Cardiac ventricle fibroblast (primary cell): ENCODE results near the gene ZNF211. TPM values are rescaled to one million over a fixed set of nuclear protein-coding genes. Genes with fewer than 3 reads are reported as not detected.

ENCODE experiments used
- total RNA-seq: library from RNA; depleted of rRNA; stranded (reverse); fragments of >200 nt; gene quantifications from 2 replicates; pipeline ENCODE4 v1.2.3, GENCODE V29; 2015

ZNF211 gene
- 4.4 and 4.5 TPM in 2 replicates for total RNA-seq

DNA sequence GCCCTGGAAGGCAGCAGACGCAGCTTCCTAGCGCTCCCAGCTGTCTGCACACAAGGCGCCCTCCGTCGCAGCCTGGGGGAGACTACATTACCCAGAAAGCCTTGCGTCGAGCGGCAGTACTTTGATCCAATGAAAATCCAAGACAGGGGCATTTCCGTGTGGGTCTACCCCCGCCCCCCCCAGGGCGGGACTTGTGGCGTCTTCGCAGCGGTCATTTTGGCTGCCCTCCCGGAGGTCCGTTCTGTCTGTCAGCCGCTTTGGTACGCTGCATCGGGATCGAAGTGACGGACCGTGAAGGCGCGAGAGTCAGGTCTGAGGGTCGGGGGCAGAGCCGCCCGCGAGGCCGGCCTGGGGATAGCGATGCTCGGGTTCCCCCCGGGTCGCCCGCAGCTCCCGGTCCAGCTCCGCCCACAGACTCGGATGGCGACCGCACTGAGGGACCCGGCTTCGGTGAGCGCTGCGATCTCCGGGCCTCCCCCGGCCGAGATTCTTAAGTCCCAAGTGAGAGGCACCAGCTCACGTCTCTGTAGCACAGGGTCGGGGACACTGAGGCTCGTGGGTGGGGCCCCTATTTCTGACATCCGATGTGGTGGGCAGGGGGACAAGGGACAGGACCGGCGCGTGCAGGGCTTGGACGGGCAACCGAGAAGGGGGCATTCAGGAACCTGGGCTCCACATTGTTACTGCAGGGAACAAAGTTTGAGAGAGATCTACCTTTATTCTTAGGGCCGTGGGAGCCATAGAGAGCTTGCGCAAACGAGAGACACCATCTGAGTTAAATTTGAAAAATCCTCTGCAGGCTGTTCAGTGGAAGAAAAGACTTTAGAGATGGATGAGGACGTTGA, at the start of gene ZNF211:
Gene ZNF211, plus strand, starts transcription at position 182 of the 845 bp plus-strand sequence. Its CDS starts 179 bp downstream, at position 361.

DNA sequence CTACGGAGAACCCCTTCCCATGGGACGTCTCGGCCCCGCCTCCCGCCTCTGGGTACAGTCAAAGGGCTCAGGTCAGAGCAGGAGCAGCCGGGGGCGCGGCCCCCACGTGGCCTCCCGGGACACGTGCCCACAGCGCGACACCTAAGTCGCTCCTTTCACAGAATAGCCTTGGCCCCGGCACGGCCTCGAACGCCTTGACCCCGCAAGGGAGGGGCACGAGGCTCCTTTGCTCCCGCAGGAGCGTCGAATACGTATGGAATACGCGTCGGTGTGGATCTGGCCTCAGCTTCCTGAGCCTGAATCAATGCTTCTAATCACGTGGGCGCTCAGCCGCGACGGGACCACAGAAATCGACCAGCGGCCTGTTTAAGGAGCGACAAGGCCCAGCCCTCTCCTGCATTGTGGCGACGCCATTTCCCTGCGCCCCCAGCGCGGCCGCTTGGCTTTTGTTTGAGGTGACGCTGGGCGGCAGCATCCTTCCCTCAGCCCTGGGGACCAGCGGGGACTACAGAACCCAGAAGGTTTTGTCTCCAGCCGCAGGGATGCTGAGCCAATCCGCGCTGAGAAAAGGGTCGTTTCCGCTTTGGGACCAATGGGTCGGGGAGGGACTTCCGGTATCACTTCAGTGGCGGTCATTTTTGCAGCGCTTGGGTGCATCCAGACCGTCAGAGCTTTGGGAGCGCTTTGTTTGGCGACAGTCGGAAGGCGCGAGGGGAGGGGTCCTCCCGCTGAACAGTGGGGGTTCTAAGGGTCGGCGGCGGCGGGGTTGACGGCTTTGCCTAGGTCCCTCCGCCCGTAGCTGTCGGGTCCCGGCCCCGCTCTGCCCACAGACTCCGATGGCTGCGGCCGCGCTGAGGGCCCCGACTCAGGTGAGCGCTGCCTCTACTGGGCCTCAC, 49.2 kb upstream of the ZNF211 start, which contains the start of gene ZIK1:
Gene ZIK1, plus strand, starts transcription at position 625 of the 896 bp plus-strand sequence. Its CDS starts 212 bp downstream, at position 837.

DNA sequence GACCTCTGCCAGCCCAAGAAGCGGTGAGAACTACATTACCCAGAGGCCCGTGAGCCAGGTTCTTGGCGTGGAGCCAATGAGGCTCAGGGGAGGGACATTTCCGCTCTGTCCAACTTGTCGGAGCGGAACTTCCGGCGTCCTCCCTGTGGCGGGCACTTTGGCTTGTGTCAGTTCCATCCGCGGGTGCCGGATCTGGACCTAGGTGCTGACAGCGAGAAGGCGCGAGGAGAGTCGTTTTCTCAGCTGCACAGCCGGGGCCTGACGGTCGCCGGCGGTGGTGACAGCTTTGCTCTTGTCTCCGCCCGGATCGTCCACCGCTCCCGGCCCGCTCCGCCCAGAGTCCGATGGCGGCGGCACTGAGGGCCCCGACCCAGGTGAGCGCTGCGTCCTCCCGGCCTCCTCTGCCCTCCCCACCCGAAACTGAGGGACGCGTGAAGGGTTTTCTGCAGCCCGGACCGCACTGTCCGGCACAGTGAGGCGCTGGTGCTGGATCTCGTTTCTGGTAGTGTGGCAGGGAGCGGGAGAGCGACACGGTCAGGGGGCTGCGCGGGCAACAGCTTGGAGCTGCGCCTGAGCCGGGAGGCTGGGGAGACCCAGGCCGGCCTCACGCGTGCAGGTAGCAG, 33.1 kb upstream of the ZNF211 start, which contains the start of gene ZNF530:
Gene ZNF530, plus strand, starts transcription at position 125 of the 623 bp plus-strand sequence. CDS start 4,461 bp downstream, outside the sequence.

DNA sequence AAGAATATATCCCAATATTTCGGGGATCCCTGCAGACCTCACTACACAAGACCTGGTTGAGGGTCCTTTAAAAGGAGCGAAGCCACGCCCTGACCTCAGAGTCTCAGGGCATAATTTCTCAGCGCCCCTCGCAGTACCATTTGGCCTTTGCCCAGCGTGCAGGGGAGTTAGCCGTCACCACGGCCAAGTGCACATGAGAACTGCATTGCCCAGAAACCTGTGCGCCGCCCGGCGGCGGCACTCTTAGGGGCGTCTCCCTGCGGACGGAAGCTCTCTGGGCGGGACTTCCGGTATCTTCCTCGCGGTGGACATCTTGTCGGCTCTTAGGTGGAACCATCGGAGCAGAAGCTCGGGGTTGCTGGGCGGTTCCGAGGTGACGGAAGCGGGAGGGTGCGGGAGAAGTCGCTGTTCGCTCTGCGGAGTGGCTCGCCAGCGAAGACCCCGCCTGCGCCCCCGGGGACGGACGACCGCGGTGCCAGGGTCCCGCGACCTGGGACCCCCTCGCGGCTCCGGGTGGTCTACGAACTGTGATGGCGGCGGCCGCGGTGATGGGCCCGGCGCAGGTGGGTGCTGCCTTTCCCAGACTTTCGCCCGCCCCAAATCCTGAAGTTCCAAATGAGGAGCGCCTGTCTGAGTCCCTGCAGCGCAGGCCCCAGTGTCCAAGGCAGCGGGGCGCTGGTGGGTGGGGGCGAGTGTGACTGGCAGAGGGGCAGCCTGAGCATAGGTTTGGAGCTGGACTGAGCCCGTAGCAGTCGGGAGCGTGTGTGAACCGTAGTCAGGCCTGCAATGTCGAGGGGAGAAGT, 18.8 kb upstream of the ZNF211 start, which contains the start of gene ZNF134:
Gene ZNF134, plus strand, starts transcription at position 302 of the 803 bp plus-strand sequence. CDS start 5,227 bp downstream, outside the sequence.

DNA sequence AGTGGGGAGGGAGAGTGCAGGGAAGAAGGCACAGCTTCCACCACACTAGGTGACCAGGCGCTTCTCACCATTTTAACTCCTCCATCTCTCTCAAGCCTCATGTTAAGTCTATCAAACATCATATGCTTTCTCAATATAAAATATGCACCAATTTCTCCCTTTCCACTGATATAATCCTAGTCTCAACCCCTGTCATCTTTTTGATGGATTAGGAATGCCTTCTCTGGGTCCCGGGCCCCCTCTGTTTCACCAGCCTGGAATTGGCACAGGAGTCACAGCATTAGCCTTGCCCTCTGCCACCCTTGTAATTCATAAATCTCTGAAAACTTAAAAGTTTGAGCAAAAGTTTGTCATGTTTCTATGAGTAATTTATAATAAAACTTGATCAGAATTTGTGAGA, 35.7 kb downstream of the ZNF211 start, which contains the start of gene ZSCAN4:
Gene ZSCAN4, plus strand, starts transcription at position 301 of the 400 bp plus-strand sequence. CDS start 7,211 bp downstream, outside the sequence.

Other genes starting within 250 kb of the ZNF211 start
- 13.2 and 16.8 TPM in 2 replicates for gene ZNF548, start 243.3 kb upstream of the ZNF211 start, total RNA-seq
- gene ZNF17, start 222.0 kb upstream of the ZNF211 start, total RNA-seq, result 4.2 and 5.2 TPM in 2 replicates
- 4.1 and 4.6 TPM in 2 replicates for gene ZNF749, start 197.8 kb upstream of the ZNF211 start, total RNA-seq
- gene VN1R1, start 176.0 kb upstream of the ZNF211 start, total RNA-seq, result 0.29 and 1.1 TPM in 2 replicates
- gene ZNF772, start 155.6 kb upstream of the ZNF211 start, total RNA-seq, result 12.9 and 14.2 TPM in 2 replicates
- 8.7 and 16.9 TPM in 2 replicates for gene ZNF419, start 145.4 kb upstream of the ZNF211 start, total RNA-seq
- gene ZNF773, start 133.2 kb upstream of the ZNF211 start, total RNA-seq, result 11.2 and 16.2 TPM in 2 replicates
- gene ZNF549, start 105.8 kb upstream of the ZNF211 start, total RNA-seq, result 2.5 and 5.0 TPM in 2 replicates
- gene ZNF550, start 73.3 kb upstream of the ZNF211 start, total RNA-seq, result 6.6 and 9.3 TPM in 2 replicates
- 2.5 and 2.6 TPM in 2 replicates for gene ZNF416, start 54.3 kb upstream of the ZNF211 start, total RNA-seq
- gene ZIK1, start 49.0 kb upstream of the ZNF211 start, total RNA-seq, result 3.9 and 9.7 TPM in 2 replicates
- gene ZNF530, start 33.3 kb upstream of the ZNF211 start, total RNA-seq, result 1.5 and 1.7 TPM in 2 replicates
- gene ZNF134, start 18.9 kb upstream of the ZNF211 start, total RNA-seq, result 16.2 and 34.6 TPM in 2 replicates
- gene ZSCAN4, start 35.8 kb downstream of the ZNF211 start, total RNA-seq, result not detected in 2 replicates
- gene ZNF551, start 48.8 kb downstream of the ZNF211 start, total RNA-seq, result 5.1 and 5.9 TPM in 2 replicates
- 3.6 and 4.7 TPM in 2 replicates for gene ZNF154, start 76.0 kb downstream of the ZNF211 start, total RNA-seq
- 5.6 and 7.5 TPM in 2 replicates for gene ZNF671, start 94.5 kb downstream of the ZNF211 start, total RNA-seq
- 6.7 and 7.4 TPM in 2 replicates for gene ZNF776, start 113.6 kb downstream of the ZNF211 start, total RNA-seq
- 8.6 and 9.0 TPM in 2 replicates for gene ZNF586, start 136.5 kb downstream of the ZNF211 start, total RNA-seq
- gene ZNF552, start 181.7 kb downstream of the ZNF211 start, total RNA-seq, result 2.0 and 3.4 TPM in 2 replicates
- 11.0 and 12.4 TPM in 2 replicates for gene ZNF587B, start 197.1 kb downstream of the ZNF211 start, total RNA-seq
- 10.7 and 24.6 TPM in 2 replicates for gene ZNF587, start 216.7 kb downstream of the ZNF211 start, total RNA-seq